GM23338 (cell line): ENCODE results near the gene PBLD. TPM values are rescaled to one million over a fixed set of nuclear protein-coding genes. Genes with fewer than 3 reads are reported as not detected.

Experiments used
- ATAC-seq: fragments of 200-7000 bp; cut with Tn5 transposase; 3 replicates; pipeline ENCODE4 v1.9.1; 2020
- DNase-seq: peaks from one replicate; pipeline ENCODE4 v3.0.0-alpha.2; 2015; ENCODE audit warnings: low spot score
- H2AFZ ChIP-seq: fragments of 200-600 bp; sonication (generic); 2 replicates; pipeline ENCODE4 v1.8.0; 2016; ENCODE audit warnings: antibody characterized with exemption, mild to moderate bottlenecking, moderate library complexity
- H3F3A ChIP-seq: fragments of 200-600 bp; sonication (generic); replicated peaks from 2 replicates; pipeline ENCODE4 v1.8.0; 2017; ENCODE audit warnings: antibody characterized with exemption, mixed run types, low read depth
- H3K27ac ChIP-seq: fragments of 200-600 bp; sonication (generic); 2 replicates; pipeline ENCODE4 v1.6.1; 2016; ENCODE audit warnings: low read depth
- H3K27me3 ChIP-seq: fragments of 200-600 bp; sonication (generic); 2 replicates; pipeline ENCODE4 v1.8.0; 2016; ENCODE audit warnings: mild to moderate bottlenecking, mixed run types, moderate library complexity; ENCODE audit not compliant: insufficient read depth
- H3K36me3 ChIP-seq: fragments of 200-600 bp; sonication (generic); 2 replicates; pipeline ENCODE4 v1.8.0; 2016; ENCODE audit warnings: mild to moderate bottlenecking; ENCODE audit not compliant: insufficient read depth
- H3K4me1 ChIP-seq: fragments of 200-600 bp; sonication (generic); 2 replicates; pipeline ENCODE4 v1.8.0; 2016; ENCODE audit warnings: mild to moderate bottlenecking, moderate library complexity; ENCODE audit not compliant: insufficient read depth
- H3K4me2 ChIP-seq: fragments of 200-600 bp; sonication (generic); 2 replicates; pipeline ENCODE4 v1.7.1; 2017; ENCODE audit warnings: mixed run types
- H3K4me3 ChIP-seq: fragments of 200-600 bp; sonication (generic); 2 replicates; pipeline ENCODE4 v1.6.1; 2016; ENCODE audit warnings: mixed run types
- H3K79me2 ChIP-seq: fragments of 200-600 bp; sonication (generic); replicated peaks from 2 replicates; pipeline ENCODE4 v1.8.0; 2017; ENCODE audit warnings: mild to moderate bottlenecking; ENCODE audit not compliant: insufficient read depth
- H3K9me2 ChIP-seq: fragments of 200-600 bp; sonication (generic); 2 replicates; pipeline ENCODE4 v1.8.0; 2017; ENCODE audit not compliant: insufficient read depth
- H4K20me1 ChIP-seq: fragments of 200-600 bp; sonication (generic); replicated peaks from 2 replicates; pipeline ENCODE4 v1.8.0; 2017; ENCODE audit warnings: mild to moderate bottlenecking; ENCODE audit not compliant: insufficient read depth
- H3K27ac Mint-ChIP-seq: 2 replicates; pipeline ENCODE4 v1.8.0; 2020; ENCODE audit warnings: inconsistent platforms, mild to moderate bottlenecking, moderate library complexity, mixed read lengths
- H3K27me3 Mint-ChIP-seq: 3 replicates; pipeline ENCODE4 v1.8.0; 2022; ENCODE audit warnings: low read depth, mild to moderate bottlenecking, moderate library complexity, mixed read lengths, inconsistent platforms; ENCODE audit not compliant: insufficient read depth, poor library complexity
- H3K36me3 Mint-ChIP-seq: 3 replicates; pipeline ENCODE4 v1.8.0; 2021; ENCODE audit warnings: low read depth, mild to moderate bottlenecking, inconsistent platforms, moderate library complexity, mixed read lengths
- H3K4me1 Mint-ChIP-seq: 3 replicates; pipeline ENCODE4 v1.8.0; 2020; ENCODE audit warnings: mild to moderate bottlenecking, inconsistent platforms, mixed read lengths
- H3K4me3 Mint-ChIP-seq: 3 replicates; pipeline ENCODE4 v1.8.0; 2021; ENCODE audit warnings: moderate library complexity, mild to moderate bottlenecking, inconsistent platforms, mixed read lengths
- H3K9me3 Mint-ChIP-seq: 3 replicates; pipeline ENCODE4 v1.8.0; 2020; ENCODE audit warnings: moderate library complexity, mild to moderate bottlenecking, inconsistent platforms, mixed read lengths
- EZH2 ChIP-seq: fragments of 200-600 bp; sonication (generic); IDR thresholded peaks from one replicate; pipeline ENCODE4 v1.8.0; 2017; ENCODE audit warnings: antibody characterized with exemption, mild to moderate bottlenecking, low read depth; ENCODE audit not compliant: unreplicated experiment
- EZH2phosphoT487 ChIP-seq: fragments of 200-600 bp; sonication (generic); IDR thresholded peaks from one replicate; pipeline ENCODE4 v1.8.1; 2018; ENCODE audit warnings: antibody characterized with exemption; ENCODE audit not compliant: unreplicated experiment
- NANOG ChIP-seq: IDR thresholded peaks from 2 replicates; pipeline ENCODE4 v1.6.1; 2016; ENCODE audit warnings: antibody characterized with exemption, borderline replicate concordance
- POLR2AphosphoS5 ChIP-seq: IDR thresholded peaks from 2 replicates; pipeline ENCODE4 v1.6.1; 2016; ENCODE audit warnings: antibody characterized with exemption, low read depth
- STAT1 ChIP-seq: IDR thresholded peaks from one replicate; pipeline ENCODE4 v1.6.1; 2016; ENCODE audit warnings: antibody characterized with exemption; ENCODE audit not compliant: unreplicated experiment
- polyA plus RNA-seq: library from polyadenylated mRNA; unstranded; fragments of >200 nt; fragmentation: Nextera tagmentation; extraction: Ambion mirVana; gene quantifications from 2 replicates; pipeline ENCODE4 v1.2.1, GENCODE V29; 2016
- total RNA-seq: library from RNA; depleted of rRNA; stranded (reverse); fragments of >200 nt; shearing (Covaris generic); gene quantifications from 2 replicates; pipeline ENCODE4 v1.2.3, GENCODE V29; 2014
- TF ChIP-seq, protein P1 (sequence below), 2 experiments: fragments of 200-600 bp in 1 of 2; sonication (generic) in 1 of 2; conservative IDR thresholded peaks; 2 replicates each; pipeline versions ENCODE4 v1.5.1 to v1.6.1; 2016 to 2017; ENCODE audit warnings: antibody characterized with exemption in 2 of 2, low read depth in 2 of 2, mild to moderate bottlenecking in 2 of 2, moderate library complexity in 1 of 2
- TF ChIP-seq, protein P2 (sequence below): fragments of 250-450 bp; sonication (Bioruptor Pico); IDR thresholded peaks from 2 replicates; pipeline ENCODE4 v1.5.0; 2020; ENCODE audit warnings: mild to moderate bottlenecking, moderate library complexity
- TF ChIP-seq, protein P3 (sequence below): IDR thresholded peaks from 2 replicates; pipeline ENCODE4 v1.6.1; 2016; ENCODE audit warnings: antibody characterized with exemption

PBLD gene
- total and polyA plus RNA-seq, 2 experiments from 2014 or later = 0.90 to 1.5 TPM

DNA sequence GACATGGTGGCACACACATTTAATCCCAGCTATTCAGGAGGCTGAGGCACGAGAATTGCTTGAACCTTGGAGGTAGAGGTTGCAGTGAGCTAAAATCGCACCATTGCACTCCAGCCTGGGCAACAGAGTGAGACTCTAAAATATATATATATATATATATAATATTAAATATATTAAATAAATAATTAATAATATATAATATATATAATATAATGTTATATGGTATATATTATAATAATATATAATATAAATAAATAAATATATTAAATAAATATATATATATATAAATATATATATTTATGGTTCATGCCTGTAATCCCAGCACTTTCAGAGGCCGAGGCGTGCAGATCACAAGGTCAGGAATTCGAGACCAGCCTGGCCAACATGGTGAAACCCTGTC, 33.9 kb upstream of the PBLD start:
- no peak for DNase-seq
- Histone ChIP-seq H3F3A (no peaks in the 10 kb centered on the region), H3K27me3 (no peaks in the 10 kb centered on the region), H3K27ac (no peak overlapping the region), H3K4me3 (no peak overlapping the region), H3K4me2 (no peak overlapping the region), H2AFZ (no peak overlapping the region), H3K79me2 (no peaks in the 10 kb centered on the region), H3K36me3 (peaks cover 9% of the 10 kb centered on the region; the same call in 1 of the 2 replicates), H3K4me1 (no peaks in the 10 kb centered on the region), H3K9me2 (no peaks in the 10 kb centered on the region), H4K20me1 (no peaks in the 10 kb centered on the region)
- Mint-ChIP-seq H3K27me3 (peaks cover 4% of the 10 kb centered on the region), H3K36me3 (peaks cover 22% of the 10 kb centered on the region), H3K27ac (no peak overlapping the region), H3K9me3 (peaks cover 8% of the 10 kb centered on the region; the same call in 2 of the 3 replicates), H3K4me1 (no peaks in the 10 kb centered on the region), H3K4me3 (no peak overlapping the region)
- TF ChIP-seq, protein P1, sequence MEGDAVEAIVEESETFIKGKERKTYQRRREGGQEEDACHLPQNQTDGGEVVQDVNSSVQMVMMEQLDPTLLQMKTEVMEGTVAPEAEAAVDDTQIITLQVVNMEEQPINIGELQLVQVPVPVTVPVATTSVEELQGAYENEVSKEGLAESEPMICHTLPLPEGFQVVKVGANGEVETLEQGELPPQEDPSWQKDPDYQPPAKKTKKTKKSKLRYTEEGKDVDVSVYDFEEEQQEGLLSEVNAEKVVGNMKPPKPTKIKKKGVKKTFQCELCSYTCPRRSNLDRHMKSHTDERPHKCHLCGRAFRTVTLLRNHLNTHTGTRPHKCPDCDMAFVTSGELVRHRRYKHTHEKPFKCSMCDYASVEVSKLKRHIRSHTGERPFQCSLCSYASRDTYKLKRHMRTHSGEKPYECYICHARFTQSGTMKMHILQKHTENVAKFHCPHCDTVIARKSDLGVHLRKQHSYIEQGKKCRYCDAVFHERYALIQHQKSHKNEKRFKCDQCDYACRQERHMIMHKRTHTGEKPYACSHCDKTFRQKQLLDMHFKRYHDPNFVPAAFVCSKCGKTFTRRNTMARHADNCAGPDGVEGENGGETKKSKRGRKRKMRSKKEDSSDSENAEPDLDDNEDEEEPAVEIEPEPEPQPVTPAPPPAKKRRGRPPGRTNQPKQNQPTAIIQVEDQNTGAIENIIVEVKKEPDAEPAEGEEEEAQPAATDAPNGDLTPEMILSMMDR (conservative IDR thresholded peaks at IDR 0.05; ENCODE audit: low read depth in 2 of 2) = no peak
- no peak for TF ChIP-seq NANOG
- no peak for TF ChIP-seq EZH2phosphoT487
- no peak for TF ChIP-seq POLR2AphosphoS5
- TF ChIP-seq, protein P2, sequence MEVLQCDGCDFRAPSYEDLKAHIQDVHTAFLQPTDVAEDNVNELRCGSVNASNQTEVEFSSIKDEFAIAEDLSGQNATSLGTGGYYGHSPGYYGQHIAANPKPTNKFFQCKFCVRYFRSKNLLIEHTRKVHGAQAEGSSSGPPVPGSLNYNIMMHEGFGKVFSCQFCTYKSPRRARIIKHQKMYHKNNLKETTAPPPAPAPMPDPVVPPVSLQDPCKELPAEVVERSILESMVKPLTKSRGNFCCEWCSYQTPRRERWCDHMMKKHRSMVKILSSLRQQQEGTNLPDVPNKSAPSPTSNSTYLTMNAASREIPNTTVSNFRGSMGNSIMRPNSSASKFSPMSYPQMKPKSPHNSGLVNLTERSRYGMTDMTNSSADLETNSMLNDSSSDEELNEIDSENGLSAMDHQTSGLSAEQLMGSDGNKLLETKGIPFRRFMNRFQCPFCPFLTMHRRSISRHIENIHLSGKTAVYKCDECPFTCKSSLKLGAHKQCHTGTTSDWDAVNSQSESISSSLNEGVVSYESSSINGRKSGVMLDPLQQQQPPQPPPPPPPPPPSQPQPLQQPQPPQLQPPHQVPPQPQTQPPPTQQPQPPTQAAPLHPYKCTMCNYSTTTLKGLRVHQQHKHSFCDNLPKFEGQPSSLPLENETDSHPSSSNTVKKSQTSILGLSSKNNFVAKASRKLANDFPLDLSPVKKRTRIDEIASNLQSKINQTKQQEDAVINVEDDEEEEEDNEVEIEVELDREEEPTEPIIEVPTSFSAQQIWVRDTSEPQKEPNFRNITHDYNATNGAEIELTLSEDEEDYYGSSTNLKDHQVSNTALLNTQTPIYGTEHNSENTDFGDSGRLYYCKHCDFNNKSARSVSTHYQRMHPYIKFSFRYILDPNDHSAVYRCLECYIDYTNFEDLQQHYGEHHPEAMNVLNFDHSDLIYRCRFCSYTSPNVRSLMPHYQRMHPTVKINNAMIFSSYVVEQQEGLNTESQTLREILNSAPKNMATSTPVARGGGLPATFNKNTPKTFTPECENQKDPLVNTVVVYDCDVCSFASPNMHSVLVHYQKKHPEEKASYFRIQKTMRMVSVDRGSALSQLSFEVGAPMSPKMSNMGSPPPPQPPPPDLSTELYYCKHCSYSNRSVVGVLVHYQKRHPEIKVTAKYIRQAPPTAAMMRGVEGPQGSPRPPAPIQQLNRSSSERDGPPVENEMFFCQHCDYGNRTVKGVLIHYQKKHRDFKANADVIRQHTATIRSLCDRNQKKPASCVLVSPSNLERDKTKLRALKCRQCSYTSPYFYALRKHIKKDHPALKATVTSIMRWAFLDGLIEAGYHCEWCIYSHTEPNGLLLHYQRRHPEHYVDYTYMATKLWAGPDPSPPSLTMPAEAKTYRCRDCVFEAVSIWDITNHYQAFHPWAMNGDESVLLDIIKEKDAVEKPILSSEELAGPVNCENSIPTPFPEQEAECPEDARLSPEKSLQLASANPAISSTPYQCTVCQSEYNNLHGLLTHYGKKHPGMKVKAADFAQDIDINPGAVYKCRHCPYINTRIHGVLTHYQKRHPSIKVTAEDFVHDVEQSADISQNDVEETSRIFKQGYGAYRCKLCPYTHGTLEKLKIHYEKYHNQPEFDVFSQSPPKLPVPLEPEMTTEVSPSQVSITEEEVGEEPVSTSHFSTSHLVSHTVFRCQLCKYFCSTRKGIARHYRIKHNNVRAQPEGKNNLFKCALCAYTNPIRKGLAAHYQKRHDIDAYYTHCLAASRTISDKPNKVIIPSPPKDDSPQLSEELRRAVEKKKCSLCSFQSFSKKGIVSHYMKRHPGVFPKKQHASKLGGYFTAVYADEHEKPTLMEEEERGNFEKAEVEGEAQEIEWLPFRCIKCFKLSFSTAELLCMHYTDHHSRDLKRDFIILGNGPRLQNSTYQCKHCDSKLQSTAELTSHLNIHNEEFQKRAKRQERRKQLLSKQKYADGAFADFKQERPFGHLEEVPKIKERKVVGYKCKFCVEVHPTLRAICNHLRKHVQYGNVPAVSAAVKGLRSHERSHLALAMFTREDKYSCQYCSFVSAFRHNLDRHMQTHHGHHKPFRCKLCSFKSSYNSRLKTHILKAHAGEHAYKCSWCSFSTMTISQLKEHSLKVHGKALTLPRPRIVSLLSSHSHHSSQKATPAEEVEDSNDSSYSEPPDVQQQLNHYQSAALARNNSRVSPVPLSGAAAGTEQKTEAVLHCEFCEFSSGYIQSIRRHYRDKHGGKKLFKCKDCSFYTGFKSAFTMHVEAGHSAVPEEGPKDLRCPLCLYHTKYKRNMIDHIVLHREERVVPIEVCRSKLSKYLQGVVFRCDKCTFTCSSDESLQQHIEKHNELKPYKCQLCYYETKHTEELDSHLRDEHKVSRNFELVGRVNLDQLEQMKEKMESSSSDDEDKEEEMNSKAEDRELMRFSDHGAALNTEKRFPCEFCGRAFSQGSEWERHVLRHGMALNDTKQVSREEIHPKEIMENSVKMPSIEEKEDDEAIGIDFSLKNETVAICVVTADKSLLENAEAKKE (CRISPR knock-in tag) = no peak
- no peak for TF ChIP-seq STAT1
- TF ChIP-seq, protein P3, sequence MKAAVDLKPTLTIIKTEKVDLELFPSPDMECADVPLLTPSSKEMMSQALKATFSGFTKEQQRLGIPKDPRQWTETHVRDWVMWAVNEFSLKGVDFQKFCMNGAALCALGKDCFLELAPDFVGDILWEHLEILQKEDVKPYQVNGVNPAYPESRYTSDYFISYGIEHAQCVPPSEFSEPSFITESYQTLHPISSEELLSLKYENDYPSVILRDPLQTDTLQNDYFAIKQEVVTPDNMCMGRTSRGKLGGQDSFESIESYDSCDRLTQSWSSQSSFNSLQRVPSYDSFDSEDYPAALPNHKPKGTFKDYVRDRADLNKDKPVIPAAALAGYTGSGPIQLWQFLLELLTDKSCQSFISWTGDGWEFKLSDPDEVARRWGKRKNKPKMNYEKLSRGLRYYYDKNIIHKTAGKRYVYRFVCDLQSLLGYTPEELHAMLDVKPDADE = no peak
- TF ChIP-seq EZH2 = no peak
- no peak for ATAC-seq
